Measurements from ENCODE around the gene C2CD4C.
"Not testable (repeated sequence)": the region's sequence is repeated elsewhere in the genome, so short reads cannot be mapped to it uniquely, and the experiment has no call there.

The C2CD4C gene

GRCh38 chr19:364496-365287 is 44.3 kb downstream of the C2CD4C start:
- DNase-seq (ENCODE audit: low spot score), result no peak

GRCh38 chr19:362683-363082 is 46.3 kb downstream of the C2CD4C start:
- no peak for DNase-seq (ENCODE audit: low spot score)

GRCh38 chr19:362154-362553 is 46.8 kb downstream of the C2CD4C start:
- DNase-seq (ENCODE audit: low spot score), result no peak

GRCh38 chr19:359653-359925 is 49.4 kb downstream of the C2CD4C start:
- no peak for DNase-seq (ENCODE audit: low spot score)

- not testable (repeated sequence) for DNase-seq (ENCODE audit: low spot score)
Measured at GRCh38 chr19:355536-355935, 53.4 kb downstream of the C2CD4C start.
